ENCODE results near the gene MYH14. TPM values are rescaled to one million over a fixed set of nuclear protein-coding genes. Genes with fewer than 3 reads are reported as not detected.
A peak's percentile ranks its signal among the peaks of the same experiment; 100 is the strongest.

MYH14 gene
- total and polyA plus RNA-seq, 9 of the 15 experiments (the other 6 are each of a cell fraction or from before 2014, with no cell fraction given): 0.04 to 0.86 (median 0.19) TPM; not detected in 2

DNA sequence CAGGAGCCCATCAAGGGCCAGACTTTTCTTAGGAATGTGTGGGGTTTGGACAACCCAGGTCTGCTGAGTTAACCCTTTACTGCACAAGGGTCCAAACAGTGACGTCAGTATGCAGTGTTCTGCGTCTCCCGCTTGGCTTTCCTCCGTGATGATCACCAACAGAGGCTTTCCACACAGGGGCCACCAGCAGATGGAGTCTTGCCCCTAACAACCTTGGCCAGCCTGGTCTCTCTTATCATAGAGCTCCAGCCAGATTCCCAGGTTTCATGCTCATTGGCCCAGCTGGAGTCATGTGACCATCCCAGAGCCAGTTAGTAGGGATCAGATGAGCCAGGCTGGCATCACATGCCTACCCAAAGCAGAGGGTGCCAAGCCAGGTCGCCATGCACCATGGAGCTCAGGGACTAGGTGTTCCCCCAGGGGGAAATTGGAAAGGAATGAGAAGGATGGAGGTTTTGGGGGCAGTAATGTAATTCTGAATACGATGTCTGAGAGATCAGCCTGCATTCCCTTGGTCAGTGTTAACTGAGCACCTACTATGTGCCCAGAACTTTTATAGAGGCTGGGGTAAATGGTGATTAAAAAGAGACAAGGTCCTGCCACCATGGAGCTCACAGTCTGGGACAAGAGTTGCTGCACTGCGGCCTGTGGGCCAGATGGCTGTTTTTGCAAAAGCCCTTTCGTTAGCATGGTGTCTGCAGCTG, 61.2 kb downstream of the MYH14 start (continued):
- TF ChIP-seq, protein P1, sequence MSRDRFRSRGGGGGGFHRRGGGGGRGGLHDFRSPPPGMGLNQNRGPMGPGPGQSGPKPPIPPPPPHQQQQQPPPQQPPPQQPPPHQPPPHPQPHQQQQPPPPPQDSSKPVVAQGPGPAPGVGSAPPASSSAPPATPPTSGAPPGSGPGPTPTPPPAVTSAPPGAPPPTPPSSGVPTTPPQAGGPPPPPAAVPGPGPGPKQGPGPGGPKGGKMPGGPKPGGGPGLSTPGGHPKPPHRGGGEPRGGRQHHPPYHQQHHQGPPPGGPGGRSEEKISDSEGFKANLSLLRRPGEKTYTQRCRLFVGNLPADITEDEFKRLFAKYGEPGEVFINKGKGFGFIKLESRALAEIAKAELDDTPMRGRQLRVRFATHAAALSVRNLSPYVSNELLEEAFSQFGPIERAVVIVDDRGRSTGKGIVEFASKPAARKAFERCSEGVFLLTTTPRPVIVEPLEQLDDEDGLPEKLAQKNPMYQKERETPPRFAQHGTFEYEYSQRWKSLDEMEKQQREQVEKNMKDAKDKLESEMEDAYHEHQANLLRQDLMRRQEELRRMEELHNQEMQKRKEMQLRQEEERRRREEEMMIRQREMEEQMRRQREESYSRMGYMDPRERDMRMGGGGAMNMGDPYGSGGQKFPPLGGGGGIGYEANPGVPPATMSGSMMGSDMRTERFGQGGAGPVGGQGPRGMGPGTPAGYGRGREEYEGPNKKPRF (IDR thresholded peaks at IDR 0.05; ENCODE audit: low read depth, low read length): no peak
- TF ChIP-seq NCOA2 (IDR thresholded peaks at IDR 0.05; ENCODE audit: partially characterized antibody in 2 of 2): no peak
- peak; percentile 56 for TF ChIP-seq TAL1 (IDR thresholded peaks at IDR 0.05)
- TF ChIP-seq L3MBTL2 (IDR thresholded peaks at IDR 0.05): peak; percentile 43; the same call in 1 of the 2 replicates
- peak in 1 of 2 experiments; percentile 32; a peak in 1 of 4 replicates for TF ChIP-seq MNT (conservative IDR thresholded peaks at IDR 0.05)
- peak; percentile 64 for TF ChIP-seq ARID1B (IDR thresholded peaks at IDR 0.05)
- TF ChIP-seq TFE3 (CRISPR knock-in tag; IDR thresholded peaks at IDR 0.05): peak; percentile 96
- TF ChIP-seq SMARCE1 (IDR thresholded peaks at IDR 0.05): no peak
- no peak for TF ChIP-seq MTF1 (CRISPR knock-in tag; IDR thresholded peaks at IDR 0.05; ENCODE audit: borderline replicate concordance)
- 0 out of 4 replicates have a peak, but pooled peaks of 1 of the 2 experiments have one; percentile 18 for TF ChIP-seq TBL1XR1 (IDR thresholded peaks at IDR 0.05; ENCODE audit: low read length in 2 of 2)
- peak; percentile 14; the same call in 1 of the 2 replicates for TF ChIP-seq ATF1 (CRISPR knock-in tag; IDR thresholded peaks at IDR 0.05)
- peak; percentile 93 for TF ChIP-seq ATF1 (tag; IDR thresholded peaks at IDR 0.05)
- peak; percentile 56; the same call in 1 of the 2 replicates for TF ChIP-seq TFAP4 (CRISPR knock-in tag; IDR thresholded peaks at IDR 0.05; ENCODE audit: borderline replicate concordance)
- TF ChIP-seq CREM (IDR thresholded peaks at IDR 0.05; ENCODE audit: low read depth): peak; percentile 80
- TF ChIP-seq TCF3 (CRISPR knock-in tag; IDR thresholded peaks at IDR 0.05): peak; percentile 79

Measured in K562 (cell line).